DMS 273 (cell line): ENCODE measurements around the gene CEPT1.

ENCODE experiments used
- DNase-seq: peaks from one replicate; lab custom pipeline; 2025; ENCODE audit not compliant: unreplicated experiment; lab: John Stamatoyannopoulos, UW

Gene CEPT1

GRCh38 chr1:111145963-111146768 is 6.1 kb downstream of the CEPT1 start:
- DNase-seq = no peak

DNA sequence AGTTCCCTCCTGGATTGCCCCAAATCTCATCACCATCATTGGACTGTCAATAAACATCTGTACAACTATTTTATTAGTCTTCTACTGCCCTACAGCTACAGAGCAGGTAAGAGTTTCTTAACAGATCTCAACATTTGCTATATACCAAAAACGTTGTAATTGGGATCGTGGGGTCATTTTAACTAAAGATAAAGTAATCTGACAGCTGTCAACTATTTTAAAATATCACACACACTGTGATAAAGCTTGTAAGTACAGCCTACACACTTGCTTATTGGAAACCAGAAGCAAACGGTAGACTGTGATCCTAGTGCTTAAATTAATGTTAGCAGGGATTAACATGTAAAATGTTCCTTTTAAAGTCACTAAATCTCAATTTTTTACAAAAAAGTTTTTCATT is 7.9 kb downstream of the CEPT1 start:
- DNase-seq = no peak

- DNase-seq = no peak
Observed at GRCh38 chr1:111148376-111148881, 8.4 kb downstream of the CEPT1 start.

- no peak for DNase-seq
Observed at GRCh38 chr1:111151838-111152237, 11.8 kb downstream of the CEPT1 start.

- DNase-seq = no peak
Observed at GRCh38 chr1:111154021-111154999, 14.3 kb downstream of the CEPT1 start.

- no peak for DNase-seq
Observed at GRCh38 chr1:111157431-111157830, 17.4 kb downstream of the CEPT1 start.

DNA sequence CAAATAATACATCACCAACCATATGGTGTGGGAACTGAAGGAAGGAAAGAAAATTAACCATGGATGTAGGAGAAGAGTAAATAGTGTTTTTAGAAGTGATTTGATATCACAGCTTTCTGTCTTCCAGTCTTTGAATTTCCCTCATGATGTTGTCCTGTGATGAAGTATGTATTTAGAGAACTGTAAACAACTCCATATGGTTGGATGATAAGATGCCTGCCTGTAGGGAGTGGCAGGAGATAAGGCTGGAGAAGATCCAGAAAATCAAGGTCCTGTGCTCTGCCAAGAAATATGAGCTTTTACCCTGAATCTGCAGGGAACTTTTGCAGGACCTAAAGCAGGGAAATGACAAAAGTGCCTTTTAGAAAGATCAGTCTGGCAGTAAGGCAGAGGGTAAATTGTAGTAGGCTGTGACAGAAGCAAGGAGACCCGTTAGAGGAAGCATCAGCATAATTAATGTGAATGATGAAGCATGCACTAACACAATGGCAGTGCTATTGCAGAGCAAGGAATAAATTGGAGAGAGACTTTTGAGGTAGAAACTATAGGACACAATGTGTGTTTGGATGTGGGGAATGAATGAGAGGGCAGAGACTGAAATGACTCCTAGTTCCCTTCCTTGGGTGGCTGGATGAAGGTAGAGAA is 21.9 kb downstream of the CEPT1 start:
- DNase-seq = peak; percentile 76

GRCh38 chr1:111162488-111162880 is 22.5 kb downstream of the CEPT1 start:
- no peak for DNase-seq

DNA sequence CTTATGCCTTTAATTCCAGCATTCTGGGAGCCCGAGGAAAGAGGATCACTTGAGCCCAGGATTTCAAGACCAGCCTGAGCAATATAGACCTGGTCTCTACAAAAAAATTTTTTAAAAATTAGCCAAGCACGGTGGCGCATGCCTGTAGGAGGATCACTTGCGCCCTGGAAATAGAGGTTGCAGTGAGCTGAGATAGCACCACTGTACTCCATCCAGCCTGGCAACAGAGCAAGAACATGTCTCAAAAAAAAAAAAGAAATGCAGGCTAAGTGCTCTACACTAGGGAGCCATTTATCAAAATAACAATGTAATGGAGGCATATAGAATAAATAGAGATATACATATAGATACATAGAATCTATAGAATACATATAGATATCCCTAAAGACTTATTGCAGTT is 23.3 kb downstream of the CEPT1 start:
- DNase-seq = no peak

DNA sequence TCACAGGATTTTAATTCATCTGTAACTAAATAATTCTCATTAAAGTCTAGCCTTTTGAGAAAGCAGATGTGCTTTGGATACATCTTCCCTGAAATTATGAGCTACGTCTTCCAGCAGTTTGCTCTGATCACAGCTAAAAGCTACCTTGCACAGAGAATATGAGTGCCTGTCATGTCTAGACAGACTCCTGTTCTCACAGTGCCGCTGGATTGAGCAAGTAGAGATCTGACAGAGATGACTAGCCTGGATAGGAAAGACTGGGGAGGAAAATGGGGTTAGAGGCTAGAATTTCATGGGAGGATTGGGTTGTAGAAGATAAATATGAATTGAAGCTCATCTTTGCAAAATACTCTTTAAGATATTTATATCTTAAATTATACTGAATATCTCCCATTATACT is 24.1 kb downstream of the CEPT1 start:
- DNase-seq = no peak

DNA sequence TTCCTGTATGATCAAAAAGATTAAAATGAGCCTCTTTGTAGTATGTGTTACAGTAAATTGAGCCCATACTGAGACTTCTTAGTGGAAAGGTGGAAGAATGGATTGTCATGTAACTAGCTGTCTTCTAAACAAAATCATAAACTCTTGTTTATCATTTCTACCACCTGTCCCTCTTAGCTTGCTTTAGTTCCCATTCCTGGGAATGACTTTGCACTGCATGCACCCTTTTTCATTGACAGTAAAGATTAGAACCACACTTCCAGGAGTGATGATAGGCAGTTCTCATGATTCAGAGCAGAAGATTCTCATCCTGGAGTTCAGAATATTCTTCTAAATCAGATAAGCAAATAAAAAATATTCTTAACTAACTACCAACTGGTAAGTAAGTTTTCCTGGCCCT is 32.4 kb downstream of the CEPT1 start:
- DNase-seq = no peak

- DNase-seq = no peak
Observed at GRCh38 chr1:111174070-111174469, 34.0 kb downstream of the CEPT1 start.

DNA sequence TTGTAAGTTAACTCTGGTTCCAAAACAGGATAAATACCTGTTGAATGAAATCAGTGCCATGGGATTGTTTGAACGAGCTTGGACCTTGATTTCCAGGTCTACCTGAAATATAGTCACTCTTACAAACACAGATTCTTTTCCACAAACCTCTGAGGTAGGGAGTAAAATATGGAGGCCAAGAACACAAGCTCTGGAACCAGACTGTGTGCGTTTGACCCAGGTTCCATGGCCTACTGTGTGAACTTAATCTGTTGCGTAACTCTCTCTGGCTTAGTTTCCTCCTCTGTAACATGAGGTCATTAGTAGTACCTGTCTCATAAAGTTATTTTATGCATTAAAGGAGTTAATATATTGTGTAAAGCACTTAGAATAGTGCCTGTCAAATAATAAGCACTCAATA is 35.3 kb downstream of the CEPT1 start:
- DNase-seq = no peak

- DNase-seq = no peak
Observed at GRCh38 chr1:111176678-111177077, 36.7 kb downstream of the CEPT1 start.

GRCh38 chr1:111179968-111180533 is 40.0 kb downstream of the CEPT1 start:
- DNase-seq = no peak

GRCh38 chr1:111182052-111182451 is 42.0 kb downstream of the CEPT1 start:
- DNase-seq = no peak

- no peak for DNase-seq
Observed at GRCh38 chr1:111183308-111184069, 43.5 kb downstream of the CEPT1 start.

DNA sequence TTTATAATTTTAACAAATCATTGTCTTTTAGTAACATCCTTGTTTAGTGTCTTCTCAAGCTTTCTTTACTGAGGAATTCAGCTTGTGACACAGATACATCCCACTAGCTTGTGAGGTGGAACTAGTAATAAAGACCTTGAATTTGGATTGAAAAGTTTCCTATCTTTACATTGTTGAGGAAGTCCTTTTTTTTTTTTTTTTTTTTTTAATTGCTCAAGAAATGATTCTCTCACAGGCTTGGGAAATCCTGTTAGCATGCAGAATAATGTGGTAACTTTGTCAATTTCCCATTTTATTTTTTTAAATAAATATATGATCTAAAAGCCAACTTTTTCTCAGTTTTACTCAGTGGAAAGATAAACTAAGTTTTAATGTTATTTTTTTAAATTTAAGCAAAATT is 44.6 kb downstream of the CEPT1 start:
- no peak for DNase-seq

GRCh38 chr1:111190931-111191451 is 51.0 kb downstream of the CEPT1 start:
- DNase-seq = no peak

GRCh38 chr1:111191496-111191895 is 51.5 kb downstream of the CEPT1 start:
- DNase-seq = no peak
